GM12878 (cell line): Measurements from ENCODE around the gene SOX4. TPM values are rescaled to one million over a fixed set of nuclear protein-coding genes. Genes with fewer than 3 reads are reported as not detected.

Experiments
- ATAC-seq: fragments of 200-7000 bp; cut with Tn5 transposase; 3 replicates; pipeline ENCODE4 v1.9.1; 2020; ENCODE audit warnings: mild to moderate bottlenecking, moderate library complexity
- BruUV-seq: library from RNA; stranded (reverse); fragments of 400-500 nt; replicated peaks from 2 replicates; lab custom pipeline; 2021; lab: Mats Ljungman, UMichigan
- CTCF ChIA-PET: fragments of 300-600 bp; sonication (Branson Sonifier 250); formaldehyde crosslinking; extraction: SDS; loops from one replicate; lab custom pipeline; 2021; ENCODE audit warnings: inconsistent platforms; lab: Yijun Ruan, JAX
- POLR2A ChIA-PET: fragments of 350-600 bp; formaldehyde crosslinking; extraction: SDS; loops from one replicate; lab custom pipeline; 2021; ENCODE audit warnings: inconsistent platforms; lab: Charles Lee
- RAD21 ChIA-PET: fragments of 300-600 bp; sonication (Branson Sonifier 250); formaldehyde crosslinking; loops from one replicate; lab custom pipeline; 2023; ENCODE audit warnings: antibody characterized with exemption; ENCODE audit not compliant: unreplicated experiment; lab: Charles Lee
- SMC1A ChIA-PET: fragments of 300-600 bp; sonication (Branson Sonifier 250); formaldehyde crosslinking; loops from one replicate; lab custom pipeline; 2023; ENCODE audit not compliant: unreplicated experiment, uncharacterized antibody; lab: Charles Lee
- DNase-seq: peaks from one replicate; pipeline ENCODE4 v3.0.0-alpha.2; 2011; ENCODE audit warnings: low read depth, low spot score
- FAIRE-seq: peaks from 3 replicates; lab custom pipeline; 2011; peaks lifted over from hg19 to GRCh38; lab: Jason Lieb, UNC
- H2AFZ ChIP-seq: 2 replicates; pipeline ENCODE4 v1.6.0; 2011; ENCODE audit warnings: low read depth, low read length, control low read depth; ENCODE audit not compliant: control insufficient read depth
- H3K27ac ChIP-seq: 2 replicates; pipeline ENCODE4 v1.5.1; 2011; ENCODE audit warnings: control low read depth; ENCODE audit not compliant: control insufficient read depth, insufficient read depth
- H3K27me3 ChIP-seq, 2 experiments: replicated peaks in 1 of 2; 2 replicates each; pipeline versions ENCODE4 v1.6.0 to v1.6.1; 2011; ENCODE audit warnings: low read length in 1 of 2; ENCODE audit not compliant: control insufficient read depth in 2 of 2, insufficient read depth in 2 of 2
- H3K36me3 ChIP-seq, 2 experiments: 2 replicates each; pipeline ENCODE4 v1.5.1; 2011; ENCODE audit warnings: low read length in 1 of 2; ENCODE audit not compliant: control insufficient read depth in 2 of 2, insufficient read depth in 2 of 2
- H3K4me1 ChIP-seq: 2 replicates; pipeline ENCODE4 v1.6.1; 2011; ENCODE audit warnings: mild to moderate bottlenecking, low read length, moderate library complexity, mixed read lengths; ENCODE audit not compliant: control insufficient read depth, insufficient read depth
- H3K4me2 ChIP-seq: 2 replicates; pipeline ENCODE4 v1.6.0; 2011; ENCODE audit warnings: control low read depth; ENCODE audit not compliant: control insufficient read depth, insufficient read depth
- H3K4me3 ChIP-seq: fragments of 200-600 bp; sonication (generic); 2 replicates; pipeline ENCODE4 v1.5.1; 2016
- H3K79me2 ChIP-seq: 2 replicates; pipeline ENCODE4 v1.6.0; 2011; ENCODE audit warnings: low read length; ENCODE audit not compliant: control insufficient read depth, insufficient read depth
- H3K9ac ChIP-seq: 2 replicates; pipeline ENCODE4 v1.8.0; 2011; ENCODE audit warnings: low read length, control low read depth, mixed read lengths; ENCODE audit not compliant: control insufficient read depth, insufficient read depth
- H3K9me3 ChIP-seq: replicated peaks from 3 replicates; pipeline ENCODE4 v1.5.1; 2011; ENCODE audit warnings: mild to moderate bottlenecking, low read length; ENCODE audit not compliant: control insufficient read depth, insufficient read depth
- H4K20me1 ChIP-seq: 2 replicates; pipeline ENCODE4 v1.6.0; 2011; ENCODE audit not compliant: control insufficient read depth, insufficient read depth
- ATF3 ChIP-seq: IDR thresholded peaks from 2 replicates; pipeline ENCODE4 v1.6.1; 2011; ENCODE audit warnings: low read depth, mild to moderate bottlenecking, low read length, moderate library complexity, borderline replicate concordance; ENCODE audit errors: extremely low read depth
- BACH1 ChIP-seq: fragments of 450-650 bp; IDR thresholded peaks from 2 replicates; pipeline ENCODE4 v1.6.1; 2017; ENCODE audit warnings: mild to moderate bottlenecking, borderline replicate concordance
- CBFB ChIP-seq: IDR thresholded peaks from 2 replicates; pipeline ENCODE4 v1.6.1; 2016; ENCODE audit warnings: antibody characterized with exemption, low read depth
- DPF2 ChIP-seq: fragments of 450-650 bp; IDR thresholded peaks from 2 replicates; pipeline ENCODE4 v1.6.1; 2017; ENCODE audit warnings: mild to moderate bottlenecking
- EED ChIP-seq: sonication (generic); IDR thresholded peaks from 2 replicates; pipeline ENCODE4 v1.6.1; 2016; ENCODE audit warnings: antibody characterized with exemption, low read depth
- EP300 ChIP-seq, 2 experiments: fragments of 150-350 bp in 1 of 2; IDR thresholded peaks; 2 replicates each; pipeline ENCODE4 v1.6.1; 2011 to 2012; ENCODE audit warnings: low read depth in 2 of 2, low read length in 2 of 2, borderline replicate concordance in 1 of 2, improper control_type of control experiment in 1 of 2, inconsistent platforms in 1 of 2; ENCODE audit not compliant: control insufficient read depth in 1 of 2
- IRF5 ChIP-seq: fragments of 450-650 bp; IDR thresholded peaks from 2 replicates; pipeline ENCODE4 v1.6.1; 2017; ENCODE audit warnings: borderline replicate concordance
- MTA2 ChIP-seq: fragments of 450-650 bp; IDR thresholded peaks from 2 replicates; pipeline ENCODE4 v1.6.1; 2016; ENCODE audit warnings: low read depth, mild to moderate bottlenecking, moderate library complexity
- MTA3 ChIP-seq: IDR thresholded peaks from 2 replicates; pipeline ENCODE4 v1.6.1; 2012; ENCODE audit warnings: low read length, inconsistent platforms, borderline replicate concordance
- POU2F2 ChIP-seq: IDR thresholded peaks from 3 replicates; pipeline ENCODE4 v1.6.1; 2011; ENCODE audit warnings: low read depth, mild to moderate bottlenecking, low read length, borderline replicate concordance
- SIX5 ChIP-seq: IDR thresholded peaks from 2 replicates; pipeline ENCODE4 v1.6.1; 2011; ENCODE audit warnings: mild to moderate bottlenecking, low read depth, low read length, moderate library complexity; ENCODE audit not compliant: severe bottlenecking
- SREBF1 ChIP-seq: IDR thresholded peaks from 2 replicates; pipeline ENCODE4 v1.6.1; 2012; ENCODE audit warnings: mild to moderate bottlenecking, low read length
- ZNF687 ChIP-seq: fragments of 450-650 bp; IDR thresholded peaks from 2 replicates; pipeline ENCODE4 v1.6.1; 2017; ENCODE audit warnings: mild to moderate bottlenecking, moderate library complexity
- WGBS: methylation state at CpG from one replicate; pipeline ENCODE4 v1.1.6; 2016; ENCODE audit warnings: low lambda C conversion rate; ENCODE audit not compliant: insufficient replicate concordance, insufficient coverage; ENCODE audit errors: missing lambda C conversion rate; 5-methylcytosine and 5-hydroxymethylcytosine counted together
- in situ Hi-C: fragments of 300-500 bp; cut with MboI; formaldehyde crosslinking; loops from 9 replicates; pipeline ENCODE4 v1.14.3; 2018; ENCODE audit warnings: mixed read lengths
- intact Hi-C: fragments of 100-400 bp; cut with micrococcal nuclease; formaldehyde crosslinking; loops from one replicate; pipeline ENCODE4 v1.14.2; 2022; ENCODE audit not compliant: unreplicated experiment
- polyA plus RNA-seq, 11 experiments: library from polyadenylated mRNA; depleted of rRNA in 4 of 11; unstranded in 6 of 11; stranded (reverse) in 5 of 11; fragments of >200 nt; fragmentation: Nextera tagmentation in 4 of 11; fragmentation: Illumina TruSeq in 1 of 11; extraction: Ambion mirVana in 4 of 11; extraction: Trizol in 1 of 11; gene quantifications; 1 replicate in 1 of 11; 2 replicates in 10 of 11; pipeline versions ENCODE4 v1.2.1 to v1.2.3, GENCODE V29; 2011 to 2016; ENCODE audit warnings: inconsistent platforms in 2 of 11, missing spikeins in 2 of 11, low read depth in 1 of 11
- total RNA-seq, 4 experiments: library from RNA; depleted of rRNA in 3 of 4; stranded (reverse); fragments of >200 nt in 3 of 4; fragmentation: Illumina TruSeq in 1 of 4; extraction: Trizol in 1 of 4; gene quantifications; 2 replicates each; pipeline versions ENCODE4 v1.2.1 to v1.2.3, GENCODE V29; 2013 to 2021

The SOX4 gene
- total and polyA plus RNA-seq, 10 of the 15 experiments (the other 5 are each of a cell fraction or from before 2014, with no cell fraction given), result 16.8 to 119 (median 26.5) TPM

GRCh38 chr6:21586740-21587178 is 6.8 kb upstream of the SOX4 start:
- no peaks in the 10 kb centered on the region for H4K20me1 ChIP-seq
- H3K36me3 ChIP-seq, result no peaks in the 10 kb centered on the region
- DNase-seq (no peak), FAIRE-seq (no peak), ATAC-seq (peak; percentile 19)
- 14% methylated on average over 15 of the region's 15 CpGs for WGBS
- peak overlapping the region; percentile 79 for H3K4me3 ChIP-seq
- no peaks in the 10 kb centered on the region for H3K27me3 ChIP-seq
- H3K9me3 ChIP-seq, result peaks cover 1% of the 10 kb centered on the region; the same call in 1 of the 3 replicates
- peak overlapping the region; percentile 58 for H2AFZ ChIP-seq
- H3K79me2 ChIP-seq, result no peaks in the 10 kb centered on the region
- SMC1A ChIA-PET, result interaction anchor here (1.2 to 3.8 kb wide), 5 partner anchors 323 to 1021 kb away, joined by 3 to 62 read pairs (median 20); no protein-coding TSS in a partner anchor
- TF ChIP-seq POU2F2, result peak; percentile 35; the same call in 1 of the 3 replicates
- no peak for TF ChIP-seq EP300 (IDR thresholded peaks at IDR 0.05; ENCODE audit: borderline replicate concordance in 1 of 2, control insufficient read depth in 1 of 2, low read depth in 2 of 2, low read length in 2 of 2)
- no peak for TF ChIP-seq MTA2
- TF ChIP-seq EED, result 0 out of 2 replicates have a peak, but pooled peaks have one; percentile 4
- no peak for TF ChIP-seq BACH1
- TF ChIP-seq SREBF1, result no peak
- TF ChIP-seq CBFB, result no peak
- no peak for TF ChIP-seq IRF5
- 0 out of 2 replicates have a peak, but pooled peaks have one; percentile 10 for TF ChIP-seq ZNF687
- TF ChIP-seq DPF2, result peak; percentile 42
- no peak for TF ChIP-seq ATF3
- no peak for TF ChIP-seq SIX5
- TF ChIP-seq MTA3, result no peak
- in situ Hi-C loops (loop anchor here (5.0 to 25.0 kb wide), 4 partner anchors 399 to 1024 kb away; no protein-coding TSS in a partner anchor), intact Hi-C loops (loop anchor here (1.0 to 10.0 kb wide), 3 partner anchors 148 to 402 kb away; no protein-coding TSS in a partner anchor)
- POLR2A ChIA-PET, result no interaction called here
- peaks cover 4% of the 10 kb centered on the region; the same call in 1 of the 2 replicates for H3K4me1 ChIP-seq
- BruUV-seq, result no TSS peak
- CTCF ChIA-PET, result interaction anchor here (0.6 to 9.5 kb wide), 2 partner anchors 195 to 1022 kb away, joined by 3 to 137 read pairs; no protein-coding TSS in a partner anchor
- peak overlapping the region; percentile 94 for H3K4me2 ChIP-seq
- H3K9ac ChIP-seq, result peak overlapping the region; percentile 72
- RAD21 ChIA-PET, result interaction anchor here (1.0 to 5.1 kb wide), 3 partner anchors 118 to 1023 kb away, joined by 3 to 83 read pairs (median 68); no protein-coding TSS in a partner anchor
- H3K27ac ChIP-seq, result no peak overlapping the region
